CD4-positive, alpha-beta memory T cell (primary cell): ENCODE results near the gene TAS2R38. TPM values are rescaled to one million over a fixed set of nuclear protein-coding genes. Genes with fewer than 3 reads are reported as not detected.

Source experiments
- CTCF ChIA-PET: fragments of 350-600 bp; sonication (Branson Sonifier 250); formaldehyde crosslinking; loops from one replicate; lab custom pipeline; 2021; ENCODE audit warnings: inconsistent platforms; ENCODE audit not compliant: partially characterized antibody; lab: Charles Lee
- POLR2A ChIA-PET: fragments of 350-600 bp; sonication (Branson Sonifier 250); formaldehyde crosslinking; loops from one replicate; lab custom pipeline; 2021; ENCODE audit not compliant: partially characterized antibody; lab: Charles Lee
- DNase-seq, 5 donors: peaks; one replicate each; pipeline versions ENCODE4 v3.0.0 to v3.0.0-alpha.2; 2020 to 2022; ENCODE audit warnings: mixed read lengths in 1 of 5
- H3K27ac ChIP-seq: one replicate; pipeline ENCODE4 v1.7.0; 2013; ENCODE audit warnings: low read depth, low read length
- H3K27me3 ChIP-seq: 2 replicates; pipeline ENCODE4 v1.7.0; 2013; ENCODE audit warnings: mild to moderate bottlenecking, low read length, moderate library complexity; ENCODE audit not compliant: insufficient read depth
- H3K36me3 ChIP-seq: 2 replicates; pipeline ENCODE4 v1.7.0; 2013; ENCODE audit warnings: mild to moderate bottlenecking, low read length, moderate library complexity; ENCODE audit not compliant: insufficient read depth
- H3K4me1 ChIP-seq: 2 replicates; pipeline ENCODE4 v1.7.0; 2013; ENCODE audit warnings: mild to moderate bottlenecking, low read length, moderate library complexity; ENCODE audit not compliant: insufficient read depth
- H3K4me3 ChIP-seq, 2 donors: one replicate each; pipeline ENCODE4 v1.7.0; 2013; ENCODE audit warnings: low read length in 2 of 2, mild to moderate bottlenecking in 1 of 2
- H3K9me3 ChIP-seq, 2 donors: one replicate each; pipeline ENCODE4 v1.7.0; 2013; ENCODE audit warnings: low read length in 2 of 2, control low read depth in 1 of 2; ENCODE audit not compliant: control insufficient read depth in 1 of 2
- H3K27ac Mint-ChIP-seq, 7 donors: one replicate each; pipeline ENCODE4 v1.8.0; 2020 to 2021; ENCODE audit warnings: mixed read lengths in 7 of 7, mild to moderate bottlenecking in 6 of 7, inconsistent platforms in 3 of 7, moderate library complexity in 3 of 7
- H3K27me3 Mint-ChIP-seq, 2 donors: one replicate each; pipeline ENCODE4 v1.8.0; 2020 to 2021; ENCODE audit warnings: mixed read lengths in 2 of 2
- H3K36me3 Mint-ChIP-seq, 2 donors: one replicate each; pipeline ENCODE4 v1.8.0; 2020 to 2021; ENCODE audit warnings: mixed read lengths in 2 of 2, inconsistent platforms in 1 of 2, mild to moderate bottlenecking in 1 of 2
- H3K4me1 Mint-ChIP-seq, 4 donors: one replicate each; pipeline ENCODE4 v1.8.0; 2020 to 2021; ENCODE audit warnings: mixed read lengths in 4 of 4, mild to moderate bottlenecking in 1 of 4
- H3K4me3 Mint-ChIP-seq, 8 donors: one replicate each; pipeline ENCODE4 v1.8.0; 2020 to 2021; ENCODE audit warnings: mixed read lengths in 8 of 8, mild to moderate bottlenecking in 7 of 8, moderate library complexity in 6 of 8, inconsistent platforms in 3 of 8
- H3K9me3 Mint-ChIP-seq, 8 donors: one replicate each; pipeline ENCODE4 v1.8.0; 2020 to 2021; ENCODE audit warnings: mixed read lengths in 8 of 8, mild to moderate bottlenecking in 5 of 8, inconsistent platforms in 3 of 8, moderate library complexity in 1 of 8
- intact Hi-C: fragments of 100-400 bp; cut with micrococcal nuclease; formaldehyde crosslinking; loops from one replicate; pipeline ENCODE4 v1.15.1; 2023
- polyA plus RNA-seq, 2 donors: library from polyadenylated mRNA; unstranded; fragments of 300-500 nt; fragmentation: Illumina TruSeq; gene quantifications; one replicate each; pipeline ENCODE4 v1.2.3, GENCODE V29; 2021
- total RNA-seq, 2 experiments: library from RNA; stranded (reverse); gene quantifications; one replicate each; pipeline ENCODE4 v1.2.3, GENCODE V29; 2021

The TAS2R38 gene
- total and polyA plus RNA-seq, 4 experiments from 2014 or later = not detected

DNA sequence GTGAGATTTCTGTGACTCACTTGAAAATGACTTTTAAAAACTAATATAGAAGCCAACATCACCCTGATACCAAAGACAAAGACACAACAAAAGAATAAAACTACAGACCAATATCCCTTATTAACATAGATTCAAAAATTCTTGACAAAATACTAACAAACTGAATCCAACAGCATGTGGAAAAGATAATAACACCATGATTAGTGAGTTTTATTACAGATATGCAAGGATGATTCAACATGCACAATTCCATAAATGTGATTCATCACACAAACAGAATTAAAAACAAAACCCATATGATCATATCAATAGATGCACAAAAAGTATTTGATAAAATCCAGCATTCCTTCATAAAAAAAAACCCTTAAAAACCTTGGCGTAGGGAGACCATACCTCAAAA is 28.6 kb upstream of the TAS2R38 start:
- ChIA-PET CTCF (no interaction called here), POLR2A (no interaction called here)
- H3K27ac ChIP-seq = no peak overlapping the region
- no peak for DNase-seq
- no peaks in the 10 kb centered on the region for H3K4me1 Mint-ChIP-seq
- no peaks in the 10 kb centered on the region for H3K36me3 Mint-ChIP-seq
- H3K9me3 Mint-ChIP-seq = peaks cover 0 to 3% (median 0%) of the 10 kb centered on the region in 8 donors
- H3K27me3 Mint-ChIP-seq = peaks cover 6 to 10% of the 10 kb centered on the region in 2 donors
- H3K4me3 Mint-ChIP-seq = no peak overlapping the region
- no peaks in the 10 kb centered on the region for H3K9me3 ChIP-seq
- H3K4me3 ChIP-seq = no peak overlapping the region
- no peaks in the 10 kb centered on the region for H3K4me1 ChIP-seq
- H3K27ac Mint-ChIP-seq = no peak overlapping the region
- H3K27me3 ChIP-seq = no peaks in the 10 kb centered on the region
- intact Hi-C loops = no loop called here
- no peaks in the 10 kb centered on the region for H3K36me3 ChIP-seq

DNA sequence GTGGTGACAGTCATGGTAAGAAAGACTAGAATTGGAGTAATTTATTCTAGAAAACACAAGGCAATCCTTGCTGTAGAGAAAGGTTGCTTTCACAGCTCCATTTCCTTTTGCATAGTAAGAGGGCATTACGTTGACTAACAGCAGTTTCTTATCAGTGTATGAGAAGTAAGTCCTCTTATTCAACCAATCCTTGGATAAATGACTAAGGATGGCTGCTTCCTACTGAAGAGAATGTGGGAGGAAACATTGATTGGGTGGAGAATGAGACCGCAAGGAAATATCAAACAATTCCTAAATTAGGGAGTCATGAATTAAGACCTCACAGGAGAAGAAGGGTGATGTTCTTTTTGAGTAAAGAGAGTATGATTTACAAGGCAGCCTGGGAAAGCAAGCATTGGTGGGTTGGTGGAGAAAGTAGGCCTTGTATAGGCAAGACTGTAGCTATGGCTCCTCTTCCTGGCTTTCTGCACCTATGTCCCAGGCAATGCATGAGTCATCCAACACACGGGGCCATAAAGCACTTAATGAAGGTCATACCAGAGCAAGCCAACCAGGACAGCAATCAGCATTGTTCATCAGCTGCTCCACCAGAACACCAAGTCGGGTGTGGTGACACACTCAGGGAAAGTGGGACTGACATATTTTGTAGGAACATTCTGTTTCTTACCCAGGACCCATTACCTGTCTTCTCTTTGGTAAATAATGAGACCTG is 27.7 kb upstream of the TAS2R38 start:
- Histone ChIP-seq H3K9me3 (no peaks in the 10 kb centered on the region), H3K4me1 (no peaks in the 10 kb centered on the region), H3K4me3 (no peak overlapping the region), H3K27me3 (no peaks in the 10 kb centered on the region), H3K36me3 (no peaks in the 10 kb centered on the region), H3K27ac (no peak overlapping the region)
- Mint-ChIP-seq H3K4me1 (no peaks in the 10 kb centered on the region), H3K27ac (peak overlapping the region in 1 of 7 donors; percentile 24), H3K36me3 (no peaks in the 10 kb centered on the region), H3K4me3 (no peak overlapping the region), H3K27me3 (peaks cover 6 to 12% of the 10 kb centered on the region in 2 donors), H3K9me3 (peaks cover 0 to 5% (median 0%) of the 10 kb centered on the region in 8 donors)
- no peak for DNase-seq
- intact Hi-C loops = no loop called here
- CTCF ChIA-PET = no interaction called here
- POLR2A ChIA-PET = no interaction called here

- H3K4me3 Mint-ChIP-seq = no peak overlapping the region
- intact Hi-C loops = no loop called here
Observed at GRCh38 chr7:142000244-142000643, 26.7 kb upstream of the TAS2R38 start.

DNA sequence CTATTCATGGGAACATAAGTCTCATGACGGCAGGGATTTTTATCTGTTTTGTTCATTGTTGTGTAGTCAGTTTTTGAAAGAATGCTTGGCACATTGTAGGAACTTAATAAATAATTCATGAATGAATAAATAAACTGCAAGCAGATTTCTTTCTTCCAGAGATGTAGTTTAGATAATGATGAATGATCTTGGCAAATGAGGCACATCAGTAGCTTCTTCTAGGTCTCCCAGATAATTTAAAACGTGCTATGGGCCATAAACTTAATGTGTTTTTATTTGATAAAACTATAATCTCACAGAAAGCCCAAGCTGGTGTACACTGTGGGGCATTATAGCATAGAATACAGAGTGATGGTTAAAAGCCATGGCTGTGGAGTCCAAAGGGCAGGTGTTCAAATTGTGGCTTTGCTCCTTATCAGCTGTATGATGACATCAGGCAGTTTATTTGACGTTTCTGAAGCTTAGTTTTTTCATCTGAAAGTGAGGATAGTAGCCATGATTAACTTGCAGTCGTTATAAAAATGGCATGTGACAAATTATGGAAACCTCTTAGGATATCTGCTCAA is 25.6 kb upstream of the TAS2R38 start:
- no peaks in the 10 kb centered on the region for H3K27me3 ChIP-seq
- H3K27ac ChIP-seq = no peak overlapping the region
- H3K4me1 ChIP-seq = no peaks in the 10 kb centered on the region
- no peak for DNase-seq
- ChIA-PET POLR2A (no interaction called here), CTCF (no interaction called here)
- H3K4me1 Mint-ChIP-seq = no peaks in the 10 kb centered on the region
- H3K4me3 ChIP-seq = no peak overlapping the region
- H3K4me3 Mint-ChIP-seq = no peak overlapping the region
- H3K27ac Mint-ChIP-seq = no peak overlapping the region
- peaks cover 0 to 6% (median 2%) of the 10 kb centered on the region in 8 donors for H3K9me3 Mint-ChIP-seq
- H3K9me3 ChIP-seq = no peaks in the 10 kb centered on the region
- intact Hi-C loops = no loop called here
- H3K36me3 Mint-ChIP-seq = no peaks in the 10 kb centered on the region
- H3K27me3 Mint-ChIP-seq = peaks cover 6 to 12% of the 10 kb centered on the region in 2 donors
- H3K36me3 ChIP-seq = no peaks in the 10 kb centered on the region

More at GRCh38 chr7:142000244-142000643, 26.7 kb upstream of the TAS2R38 start:
- Mint-ChIP-seq H3K4me1 (no peaks in the 10 kb centered on the region), H3K9me3 (peaks cover 0 to 5% (median under 1%) of the 10 kb centered on the region in 8 donors), H3K27me3 (peaks cover 6 to 12% of the 10 kb centered on the region in 2 donors), H3K36me3 (no peaks in the 10 kb centered on the region), H3K27ac (no peak overlapping the region)
- no peak overlapping the region for H3K27ac ChIP-seq
- no peak overlapping the region for H3K4me3 ChIP-seq
- no peaks in the 10 kb centered on the region for H3K9me3 ChIP-seq
- ChIA-PET CTCF (interaction anchor here (1.1 kb wide), 1 partner anchor 24 kb away, joined by 4 read pairs; no protein-coding TSS in a partner anchor), POLR2A (no interaction called here)
- no peaks in the 10 kb centered on the region for H3K27me3 ChIP-seq
- H3K4me1 ChIP-seq = no peaks in the 10 kb centered on the region
- H3K36me3 ChIP-seq = no peaks in the 10 kb centered on the region
- DNase-seq = no peak

GRCh38 chr7:141993354-141993753 is 19.8 kb upstream of the TAS2R38 start:
- no peaks in the 10 kb centered on the region for H3K36me3 ChIP-seq
- no peaks in the 10 kb centered on the region for H3K9me3 ChIP-seq
- no peaks in the 10 kb centered on the region for H3K36me3 Mint-ChIP-seq
- CTCF ChIA-PET = no interaction called here
- intact Hi-C loops = no loop called here
- H3K27me3 ChIP-seq = no peaks in the 10 kb centered on the region
- H3K4me3 ChIP-seq = no peak overlapping the region
- H3K4me3 Mint-ChIP-seq = no peak overlapping the region
- DNase-seq = no peak
- no peak overlapping the region for H3K27ac Mint-ChIP-seq
- no peak overlapping the region for H3K27ac ChIP-seq
- peaks cover 0 to 7% (median 3%) of the 10 kb centered on the region in 4 donors for H3K4me1 Mint-ChIP-seq
- no peaks in the 10 kb centered on the region for H3K4me1 ChIP-seq
- H3K9me3 Mint-ChIP-seq = peaks cover 0 to 6% (median under 1%) of the 10 kb centered on the region in 8 donors
- POLR2A ChIA-PET = no interaction called here
- peaks cover 2 to 3% of the 10 kb centered on the region in 2 donors for H3K27me3 Mint-ChIP-seq

- DNase-seq = no peak
- H3K36me3 ChIP-seq = no peaks in the 10 kb centered on the region
- H3K4me1 ChIP-seq = no peaks in the 10 kb centered on the region
- H3K4me3 Mint-ChIP-seq = no peak overlapping the region
- intact Hi-C loops = no loop called here
- no peaks in the 10 kb centered on the region for H3K27me3 ChIP-seq
- peaks cover 0 to 6% (median under 1%) of the 10 kb centered on the region in 8 donors for H3K9me3 Mint-ChIP-seq
- POLR2A ChIA-PET = no interaction called here
- no peak overlapping the region for H3K4me3 ChIP-seq
- H3K27ac ChIP-seq = no peak overlapping the region
- H3K27me3 Mint-ChIP-seq = peaks cover 2 to 3% of the 10 kb centered on the region in 2 donors
- CTCF ChIA-PET = interaction anchor here (1.4 kb wide), 1 partner anchor 16 kb away, joined by 4 read pairs; no protein-coding TSS in a partner anchor
- H3K9me3 ChIP-seq = no peaks in the 10 kb centered on the region
- no peak overlapping the region for H3K27ac Mint-ChIP-seq
- peaks cover 0 to 7% (median 3%) of the 10 kb centered on the region in 4 donors for H3K4me1 Mint-ChIP-seq
- H3K36me3 Mint-ChIP-seq = no peaks in the 10 kb centered on the region
Observed at GRCh38 chr7:141992688-141993087, 19.1 kb upstream of the TAS2R38 start.

DNA sequence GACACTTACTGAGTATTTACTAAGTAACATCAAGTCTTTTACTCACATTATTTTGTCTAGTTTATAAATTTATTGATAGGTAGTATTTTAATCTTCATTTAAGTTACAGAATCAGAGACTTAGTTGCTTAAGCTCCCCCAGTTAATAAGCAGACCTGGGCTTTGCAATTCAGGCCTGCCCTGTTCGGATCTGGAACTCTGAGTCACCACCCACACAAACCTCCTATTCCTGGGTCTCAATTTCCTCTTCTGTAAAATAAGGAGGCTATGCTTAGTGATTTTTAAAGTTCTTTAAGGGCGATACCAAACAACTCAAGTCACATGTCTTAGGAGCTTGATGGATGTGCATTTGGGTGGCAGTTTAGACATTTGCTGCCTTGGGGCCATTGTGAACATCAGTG is 18.6 kb upstream of the TAS2R38 start:
- no peaks in the 10 kb centered on the region for H3K36me3 ChIP-seq
- Mint-ChIP-seq H3K27ac (no peak overlapping the region), H3K27me3 (peaks cover 2 to 3% of the 10 kb centered on the region in 2 donors), H3K4me1 (peaks cover 0 to 7% (median 3%) of the 10 kb centered on the region in 4 donors), H3K4me3 (no peak overlapping the region), H3K9me3 (peaks cover 0 to 6% (median 1%) of the 10 kb centered on the region in 8 donors), H3K36me3 (no peaks in the 10 kb centered on the region)
- intact Hi-C loops = no loop called here
- H3K27ac ChIP-seq = no peak overlapping the region
- no peaks in the 10 kb centered on the region for H3K9me3 ChIP-seq
- DNase-seq = no peak
- no peaks in the 10 kb centered on the region for H3K27me3 ChIP-seq
- ChIA-PET POLR2A (no interaction called here), CTCF (interaction anchor here (1.4 kb wide), 1 partner anchor 16 kb away, joined by 4 read pairs; no protein-coding TSS in a partner anchor)
- no peak overlapping the region for H3K4me3 ChIP-seq
- no peaks in the 10 kb centered on the region for H3K4me1 ChIP-seq
